Measurements from ENCODE around the gene TSHZ1.

DNA sequence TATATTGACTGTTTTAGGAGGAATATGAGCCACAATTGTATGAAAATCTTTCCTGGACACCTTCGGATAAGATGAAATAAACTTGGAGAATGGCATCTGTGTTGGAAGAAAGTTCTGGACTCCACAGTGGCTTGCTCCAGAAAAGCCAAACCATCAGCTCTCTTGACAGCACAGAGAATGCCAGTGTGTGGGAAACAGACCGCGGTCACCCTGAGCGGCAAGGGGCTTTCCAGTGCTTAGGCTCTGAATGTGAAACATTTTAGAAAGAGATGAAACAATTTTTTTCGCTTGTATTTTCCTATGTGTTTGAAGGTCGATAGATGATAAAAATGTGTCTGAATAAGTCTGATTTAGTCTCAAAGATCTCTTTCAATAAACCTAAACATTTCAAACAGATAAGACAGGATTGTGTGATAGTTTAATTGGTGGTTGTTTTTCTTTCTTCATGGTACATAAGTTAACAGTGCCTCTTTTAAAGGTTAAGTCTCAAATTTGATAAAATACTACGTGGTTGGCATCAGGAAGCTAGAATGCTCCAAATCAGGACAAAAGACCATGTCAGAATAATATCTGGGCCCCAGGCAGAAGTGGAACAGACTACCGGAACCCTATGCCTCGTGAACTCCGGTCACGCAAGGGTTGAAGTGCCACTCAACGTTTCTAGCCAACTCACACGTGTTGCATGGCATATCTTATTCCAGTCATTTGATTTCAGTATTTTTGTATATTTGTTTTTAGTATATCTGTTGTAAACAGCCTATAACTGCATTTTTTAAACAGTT, 30.6 kb upstream of the TSHZ1 start:
- TF ChIP-seq, protein P1, sequence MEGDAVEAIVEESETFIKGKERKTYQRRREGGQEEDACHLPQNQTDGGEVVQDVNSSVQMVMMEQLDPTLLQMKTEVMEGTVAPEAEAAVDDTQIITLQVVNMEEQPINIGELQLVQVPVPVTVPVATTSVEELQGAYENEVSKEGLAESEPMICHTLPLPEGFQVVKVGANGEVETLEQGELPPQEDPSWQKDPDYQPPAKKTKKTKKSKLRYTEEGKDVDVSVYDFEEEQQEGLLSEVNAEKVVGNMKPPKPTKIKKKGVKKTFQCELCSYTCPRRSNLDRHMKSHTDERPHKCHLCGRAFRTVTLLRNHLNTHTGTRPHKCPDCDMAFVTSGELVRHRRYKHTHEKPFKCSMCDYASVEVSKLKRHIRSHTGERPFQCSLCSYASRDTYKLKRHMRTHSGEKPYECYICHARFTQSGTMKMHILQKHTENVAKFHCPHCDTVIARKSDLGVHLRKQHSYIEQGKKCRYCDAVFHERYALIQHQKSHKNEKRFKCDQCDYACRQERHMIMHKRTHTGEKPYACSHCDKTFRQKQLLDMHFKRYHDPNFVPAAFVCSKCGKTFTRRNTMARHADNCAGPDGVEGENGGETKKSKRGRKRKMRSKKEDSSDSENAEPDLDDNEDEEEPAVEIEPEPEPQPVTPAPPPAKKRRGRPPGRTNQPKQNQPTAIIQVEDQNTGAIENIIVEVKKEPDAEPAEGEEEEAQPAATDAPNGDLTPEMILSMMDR (conservative IDR thresholded peaks at IDR 0.05; ENCODE audit: low read depth in 2 of 2): no peak
- no peak for TF ChIP-seq EZH2 (IDR thresholded peaks at IDR 0.05; ENCODE audit: low read depth, unreplicated experiment)
- no peak for TF ChIP-seq POLR2AphosphoS5 (IDR thresholded peaks at IDR 0.05; ENCODE audit: low read depth)
- no peak for TF ChIP-seq CREB1 (CRISPR knock-in tag; IDR thresholded peaks at IDR 0.05; ENCODE audit: low read depth)
- TF ChIP-seq, protein P2, sequence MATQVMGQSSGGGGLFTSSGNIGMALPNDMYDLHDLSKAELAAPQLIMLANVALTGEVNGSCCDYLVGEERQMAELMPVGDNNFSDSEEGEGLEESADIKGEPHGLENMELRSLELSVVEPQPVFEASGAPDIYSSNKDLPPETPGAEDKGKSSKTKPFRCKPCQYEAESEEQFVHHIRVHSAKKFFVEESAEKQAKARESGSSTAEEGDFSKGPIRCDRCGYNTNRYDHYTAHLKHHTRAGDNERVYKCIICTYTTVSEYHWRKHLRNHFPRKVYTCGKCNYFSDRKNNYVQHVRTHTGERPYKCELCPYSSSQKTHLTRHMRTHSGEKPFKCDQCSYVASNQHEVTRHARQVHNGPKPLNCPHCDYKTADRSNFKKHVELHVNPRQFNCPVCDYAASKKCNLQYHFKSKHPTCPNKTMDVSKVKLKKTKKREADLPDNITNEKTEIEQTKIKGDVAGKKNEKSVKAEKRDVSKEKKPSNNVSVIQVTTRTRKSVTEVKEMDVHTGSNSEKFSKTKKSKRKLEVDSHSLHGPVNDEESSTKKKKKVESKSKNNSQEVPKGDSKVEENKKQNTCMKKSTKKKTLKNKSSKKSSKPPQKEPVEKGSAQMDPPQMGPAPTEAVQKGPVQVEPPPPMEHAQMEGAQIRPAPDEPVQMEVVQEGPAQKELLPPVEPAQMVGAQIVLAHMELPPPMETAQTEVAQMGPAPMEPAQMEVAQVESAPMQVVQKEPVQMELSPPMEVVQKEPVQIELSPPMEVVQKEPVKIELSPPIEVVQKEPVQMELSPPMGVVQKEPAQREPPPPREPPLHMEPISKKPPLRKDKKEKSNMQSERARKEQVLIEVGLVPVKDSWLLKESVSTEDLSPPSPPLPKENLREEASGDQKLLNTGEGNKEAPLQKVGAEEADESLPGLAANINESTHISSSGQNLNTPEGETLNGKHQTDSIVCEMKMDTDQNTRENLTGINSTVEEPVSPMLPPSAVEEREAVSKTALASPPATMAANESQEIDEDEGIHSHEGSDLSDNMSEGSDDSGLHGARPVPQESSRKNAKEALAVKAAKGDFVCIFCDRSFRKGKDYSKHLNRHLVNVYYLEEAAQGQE (IDR thresholded peaks at IDR 0.05; ENCODE audit: unreplicated experiment): no peak

Measured in GM23338 (cell line).